ENCODE measurements around the gene PPP2R3A. TPM values are rescaled to one million over a fixed set of nuclear protein-coding genes. Genes with fewer than 3 reads are reported as not detected.

PPP2R3A gene
- total and polyA plus RNA-seq, 9 of the 15 experiments (the other 6 are each of a cell fraction or from before 2014, with no cell fraction given): 0.10 to 0.50 (median 0.24) TPM

DNA sequence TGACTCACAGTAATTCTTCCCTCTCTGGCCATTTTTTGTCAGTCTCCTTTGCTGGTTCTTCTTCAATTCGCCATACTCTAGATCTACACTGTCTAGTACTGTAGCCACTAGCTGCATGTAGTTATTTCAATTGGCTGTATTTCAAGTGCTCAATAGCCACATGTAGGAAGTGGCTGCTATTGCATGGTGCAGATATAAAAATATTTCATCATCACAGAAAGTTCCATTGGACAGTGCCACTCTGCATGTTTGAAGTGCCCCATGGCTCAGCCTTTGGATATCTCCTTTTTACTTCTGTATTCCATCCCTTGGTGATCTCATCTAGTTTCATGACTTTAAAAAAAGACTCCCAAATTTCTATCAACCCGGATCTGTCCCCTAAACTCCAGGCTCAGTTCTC is 22.1 kb downstream of the PPP2R3A start:
- Histone ChIP-seq H3K4me1 (replicated peaks in 1 of 2; ENCODE audit: control insufficient read depth in 2 of 2, insufficient read depth in 2 of 2, low read length in 2 of 2) (no peaks in the 10 kb centered on the region), H3K9me3 (replicated peaks; ENCODE audit: control insufficient read depth, insufficient read depth, low read depth, low read length) (no peaks in the 10 kb centered on the region), H3K27me3 (ENCODE audit: control insufficient read depth in 2 of 2, insufficient read depth in 2 of 2, low read length in 2 of 2) (no peaks in the 10 kb centered on the region), H3K4me2 (ENCODE audit: insufficient read depth, low read length) (no peak overlapping the region), H4K20me1 (replicated peaks; ENCODE audit: control insufficient read depth, insufficient read depth, low read length) (no peaks in the 10 kb centered on the region; the same call in 1 of the 2 replicates), H3K36me3 (ENCODE audit: control insufficient read depth, insufficient read depth, low read length) (no peaks in the 10 kb centered on the region), H3K9me1 (ENCODE audit: control insufficient read depth, insufficient read depth, low read length) (no peaks in the 10 kb centered on the region), H3K9ac (ENCODE audit: insufficient read depth in 1 of 2, low read depth in 2 of 2, low read length in 2 of 2) (no peak overlapping the region), H3K27ac (ENCODE audit: extremely low read depth, low read depth, low read length) (no peak overlapping the region), H2AFZ (ENCODE audit: low read depth, low read length) (no peak overlapping the region), H3K4me3 (no peak overlapping the region), H3K79me2 (ENCODE audit: control insufficient read depth, insufficient read depth, low read length) (no peaks in the 10 kb centered on the region)
- POLR2A ChIA-PET: no interaction called here
- FAIRE-seq (no peak), ATAC-seq (no peak), DNase-seq (ENCODE audit: extremely low read depth in 1 of 4, low spot score in 3 of 4) (no peak)
- no peak for TF ChIP-seq NFXL1 (CRISPR knock-in tag; IDR thresholded peaks at IDR 0.05)
- TF ChIP-seq, protein P1, sequence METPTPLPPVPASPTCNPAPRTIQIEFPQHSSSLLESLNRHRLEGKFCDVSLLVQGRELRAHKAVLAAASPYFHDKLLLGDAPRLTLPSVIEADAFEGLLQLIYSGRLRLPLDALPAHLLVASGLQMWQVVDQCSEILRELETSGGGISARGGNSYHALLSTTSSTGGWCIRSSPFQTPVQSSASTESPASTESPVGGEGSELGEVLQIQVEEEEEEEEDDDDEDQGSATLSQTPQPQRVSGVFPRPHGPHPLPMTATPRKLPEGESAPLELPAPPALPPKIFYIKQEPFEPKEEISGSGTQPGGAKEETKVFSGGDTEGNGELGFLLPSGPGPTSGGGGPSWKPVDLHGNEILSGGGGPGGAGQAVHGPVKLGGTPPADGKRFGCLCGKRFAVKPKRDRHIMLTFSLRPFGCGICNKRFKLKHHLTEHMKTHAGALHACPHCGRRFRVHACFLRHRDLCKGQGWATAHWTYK (CRISPR knock-in tag; IDR thresholded peaks at IDR 0.05): no peak
- no peak for TF ChIP-seq PTRF (tag; IDR thresholded peaks at IDR 0.05)
- TF ChIP-seq ZNF76 (CRISPR knock-in tag; IDR thresholded peaks at IDR 0.05; ENCODE audit: borderline replicate concordance): no peak
- TF ChIP-seq, protein P2, sequence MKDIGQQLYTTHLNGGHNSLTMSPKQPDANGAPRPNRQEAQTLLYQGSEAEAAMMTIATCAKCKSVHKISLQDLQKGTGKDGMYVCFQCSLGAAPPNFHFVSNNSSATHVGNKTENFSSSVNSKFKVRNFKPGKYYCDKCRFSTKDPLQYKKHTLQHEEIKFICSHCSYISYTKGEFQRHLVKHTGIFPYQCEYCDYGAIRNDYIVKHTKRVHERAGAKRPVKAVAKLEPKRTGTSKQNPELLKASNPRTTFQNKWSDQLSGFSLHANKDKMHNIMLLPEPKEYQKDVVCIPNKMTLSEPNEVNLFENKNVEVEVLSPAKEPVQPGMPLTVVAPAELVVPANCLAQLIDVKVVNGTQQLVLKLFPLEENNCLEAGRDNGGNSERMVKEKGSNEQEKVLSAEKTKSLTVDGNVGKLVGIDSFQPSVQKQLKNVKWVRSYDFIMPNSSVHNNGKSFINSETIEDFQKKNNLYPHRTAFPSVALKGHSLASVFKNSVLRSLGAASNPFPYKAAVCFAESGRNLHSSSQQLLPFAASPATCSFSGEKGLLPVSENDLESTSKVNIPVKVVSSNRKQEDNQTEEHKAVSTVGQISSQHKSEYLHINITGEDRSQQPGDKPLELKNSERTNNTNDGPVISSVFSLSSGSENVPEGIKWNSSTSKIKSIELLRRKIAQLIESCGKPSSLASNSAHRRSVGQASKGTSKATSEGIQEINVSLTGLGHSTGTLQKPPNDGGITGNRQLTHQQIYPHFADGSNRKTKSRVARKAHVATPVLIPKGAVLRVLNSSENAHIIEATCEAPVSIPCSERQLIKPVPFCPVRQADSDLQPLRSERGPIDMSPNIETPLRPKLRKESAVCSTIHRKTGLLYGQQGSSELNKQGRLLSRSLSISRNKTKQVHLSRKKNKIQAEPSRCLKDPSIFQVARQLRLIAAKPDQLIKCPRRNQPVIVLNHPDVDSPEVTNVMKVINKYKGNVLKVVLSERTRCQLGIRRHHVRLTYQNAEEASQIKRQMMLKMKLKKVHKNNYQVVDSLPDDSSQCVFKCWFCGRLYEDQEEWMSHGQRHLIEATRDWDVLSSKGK (CRISPR knock-in tag; IDR thresholded peaks at IDR 0.05): no peak
- no TSS peak for BruUV-seq (replicated peaks)
- CTCF ChIA-PET (ENCODE audit: low intra/inter-chr PET ratio): no interaction called here
- 0% methylated on average over 2 of the region's 2 CpGs for WGBS (ENCODE audit: insufficient coverage, low coverage, missing lambda C conversion rate)
- intact Hi-C loops (cut with micrococcal nuclease) (no loop called here), in situ Hi-C loops (cut with MboI) (no loop called here)

All from K562 (cell line).